HepG2 (cell line): ENCODE measurements around the gene RABGGTA. TPM values are rescaled to one million over a fixed set of nuclear protein-coding genes. Genes with fewer than 3 reads are reported as not detected.

Experiments used
- BCL6 ChIP-seq: IDR thresholded peaks from 2 replicates; pipeline ENCODE4 v1.6.1; 2016; ENCODE audit warnings: missing genetic modification reagents, missing compliant biosample characterization
- HDAC2 ChIP-seq: sonication (generic); formaldehyde crosslinking; IDR thresholded peaks from 2 replicates; pipeline ENCODE4 v1.4.0; 2020; ENCODE audit warnings: missing genetic modification reagents
- HMGA1 ChIP-seq: sonication (generic); formaldehyde crosslinking; conservative IDR thresholded peaks from 2 replicates; pipeline ENCODE4 v1.4.0; 2020; ENCODE audit warnings: missing genetic modification reagents
- KDM4B ChIP-seq: sonication (generic); formaldehyde crosslinking; IDR thresholded peaks from 2 replicates; pipeline ENCODE4 v1.4.0; 2020; ENCODE audit warnings: missing genetic modification reagents
- NR2F1 ChIP-seq, 2 experiments: fragments of 450-650 bp in 1 of 2; formaldehyde crosslinking in 1 of 2; IDR thresholded peaks; 2 replicates each; pipeline versions ENCODE4 v1.5.0 to v1.6.1; 2016 to 2020; ENCODE audit warnings: mild to moderate bottlenecking in 1 of 2, missing compliant biosample characterization in 1 of 2, missing genetic modification reagents in 1 of 2, moderate library complexity in 1 of 2
- NR2F6 ChIP-seq, 2 experiments: IDR thresholded peaks; 2 replicates each; pipeline ENCODE4 v1.6.1; 2016; ENCODE audit warnings: antibody characterized with exemption in 1 of 2, mild to moderate bottlenecking in 1 of 2
- RFX1 ChIP-seq: fragments of 450-650 bp; IDR thresholded peaks from 2 replicates; pipeline ENCODE4 v1.6.1; 2017
- SP1 ChIP-seq, 2 experiments: fragments of 450-650 bp in 1 of 2; sonication (generic) in 1 of 2; formaldehyde crosslinking in 1 of 2; IDR thresholded peaks; 2 replicates each; pipeline versions ENCODE4 v1.4.0 to v1.6.1; 2016 to 2020; ENCODE audit warnings: missing genetic modification reagents in 1 of 2
- SP4 ChIP-seq: sonication (generic); formaldehyde crosslinking; IDR thresholded peaks from 2 replicates; pipeline ENCODE4 v1.8.1; 2023; ENCODE audit warnings: mild to moderate bottlenecking, missing genetic modification reagents
- ZBTB21 ChIP-seq: sonication (generic); formaldehyde crosslinking; IDR thresholded peaks from 2 replicates; pipeline ENCODE4 v1.4.0; 2020; ENCODE audit warnings: missing genetic modification reagents
- ZBTB38 ChIP-seq: sonication (generic); formaldehyde crosslinking; IDR thresholded peaks from 2 replicates; pipeline ENCODE4 v1.5.1; 2020; ENCODE audit warnings: mild to moderate bottlenecking, missing genetic modification reagents
- ZC3H4 ChIP-seq: sonication (generic); formaldehyde crosslinking; IDR thresholded peaks from 2 replicates; pipeline ENCODE4 v1.4.0; 2020; ENCODE audit warnings: missing genetic modification reagents, borderline replicate concordance
- ZNF317 ChIP-seq: sonication (generic); formaldehyde crosslinking; IDR thresholded peaks from 2 replicates; pipeline ENCODE4 v1.5.0; 2020; ENCODE audit warnings: mild to moderate bottlenecking, missing genetic modification reagents
- ZNF331 ChIP-seq: sonication (generic); formaldehyde crosslinking; IDR thresholded peaks from 2 replicates; pipeline ENCODE4 v1.4.0; 2020; ENCODE audit warnings: missing genetic modification reagents
- ZSCAN20 ChIP-seq: sonication (generic); formaldehyde crosslinking; IDR thresholded peaks from 2 replicates; pipeline ENCODE4 v1.4.0; 2020; ENCODE audit warnings: missing genetic modification reagents, mild to moderate bottlenecking, borderline replicate concordance
- polyA plus RNA-seq, 8 experiments: library from polyadenylated mRNA; depleted of rRNA in 3 of 8; stranded (reverse) in 7 of 8; unstranded in 1 of 8; fragments of >200 nt; fragmentation: Illumina TruSeq in 4 of 8; extraction: Trizol in 4 of 8; gene quantifications; 2 replicates each; pipeline versions ENCODE4 v1.2.1 to v1.2.3, GENCODE V29; 2011 to 2016; ENCODE audit warnings: low read depth in 4 of 8, missing spikeins in 1 of 8, mixed read lengths in 1 of 8; ENCODE audit not compliant: insufficient read depth in 1 of 8
- total RNA-seq, 5 experiments: library from RNA; depleted of rRNA; stranded (reverse); fragments of >200 nt; fragmentation: Illumina TruSeq; extraction: Trizol; gene quantifications; 2 replicates each; pipeline ENCODE4 v1.2.3, GENCODE V29; 2016; ENCODE audit warnings: low read depth in 1 of 5
- TF ChIP-seq, protein P1 (sequence below): sonication (generic); formaldehyde crosslinking; IDR thresholded peaks from 2 replicates; pipeline ENCODE4 v1.9.0; 2021; ENCODE audit warnings: missing genetic modification reagents, mild to moderate bottlenecking, borderline replicate concordance
- TF ChIP-seq, protein P2 (sequence below): sonication (generic); formaldehyde crosslinking; IDR thresholded peaks from 2 replicates; pipeline ENCODE4 v1.8.1; 2023; ENCODE audit warnings: mild to moderate bottlenecking, missing genetic modification reagents
- TF ChIP-seq, protein P3 (sequence below): IDR thresholded peaks from 2 replicates; pipeline ENCODE4 v1.6.1; 2016; ENCODE audit warnings: missing compliant biosample characterization, missing genetic modification reagents, borderline replicate concordance
- TF ChIP-seq, protein P4 (sequence below): sonication (generic); formaldehyde crosslinking; IDR thresholded peaks from 2 replicates; pipeline ENCODE4 v1.5.0; 2020; ENCODE audit warnings: missing genetic modification reagents, mild to moderate bottlenecking, borderline replicate concordance
- TF ChIP-seq, protein P5 (sequence below): sonication (generic); formaldehyde crosslinking; IDR thresholded peaks from 2 replicates; pipeline ENCODE4 v1.4.0; 2020; ENCODE audit warnings: mild to moderate bottlenecking, missing genetic modification reagents
- TF ChIP-seq, protein P6 (sequence below): sonication (generic); formaldehyde crosslinking; IDR thresholded peaks from 2 replicates; pipeline ENCODE4 v1.8.1; 2022; ENCODE audit warnings: mild to moderate bottlenecking, missing genetic modification reagents

Gene RABGGTA
- total and polyA plus RNA-seq, 2 of the 13 experiments (the other 11 are each of a cell fraction or from before 2014, with no cell fraction given) = 57.9 to 90.8 TPM

DNA sequence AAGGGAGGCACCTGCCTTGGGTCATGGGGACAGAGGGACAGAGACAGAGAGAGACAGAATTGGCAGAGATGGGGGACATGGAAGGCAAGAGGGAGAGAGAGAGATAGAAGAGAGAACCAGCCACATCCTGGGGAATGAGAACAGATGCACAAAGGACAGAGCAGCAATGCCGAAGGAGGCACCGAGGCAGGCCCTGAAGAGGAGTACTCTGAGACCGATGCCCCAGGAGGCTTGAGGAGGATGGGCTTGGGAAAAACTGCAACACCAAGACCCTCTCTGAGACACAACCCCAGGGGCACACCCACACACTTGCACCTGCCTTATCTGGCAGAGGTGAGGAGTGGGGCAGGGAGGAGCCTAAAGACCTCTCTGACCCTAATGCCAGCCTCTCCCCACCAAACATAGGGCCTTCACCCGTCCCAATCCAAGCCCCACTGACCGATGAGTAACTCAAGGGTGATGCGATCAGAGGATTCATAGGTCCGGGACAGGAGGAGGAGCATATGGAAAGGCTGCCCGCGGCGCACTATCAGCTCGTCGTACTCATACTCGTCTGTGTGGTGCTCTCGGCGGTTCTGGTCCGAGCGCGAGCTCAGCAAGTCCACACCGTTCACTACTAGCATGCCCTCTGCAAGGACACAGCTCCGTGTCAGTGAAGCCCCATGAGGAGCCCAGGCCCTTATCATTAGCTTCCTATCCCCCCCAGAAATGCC, 10.0 kb downstream of the RABGGTA start (continued):
- TF ChIP-seq, protein P1, sequence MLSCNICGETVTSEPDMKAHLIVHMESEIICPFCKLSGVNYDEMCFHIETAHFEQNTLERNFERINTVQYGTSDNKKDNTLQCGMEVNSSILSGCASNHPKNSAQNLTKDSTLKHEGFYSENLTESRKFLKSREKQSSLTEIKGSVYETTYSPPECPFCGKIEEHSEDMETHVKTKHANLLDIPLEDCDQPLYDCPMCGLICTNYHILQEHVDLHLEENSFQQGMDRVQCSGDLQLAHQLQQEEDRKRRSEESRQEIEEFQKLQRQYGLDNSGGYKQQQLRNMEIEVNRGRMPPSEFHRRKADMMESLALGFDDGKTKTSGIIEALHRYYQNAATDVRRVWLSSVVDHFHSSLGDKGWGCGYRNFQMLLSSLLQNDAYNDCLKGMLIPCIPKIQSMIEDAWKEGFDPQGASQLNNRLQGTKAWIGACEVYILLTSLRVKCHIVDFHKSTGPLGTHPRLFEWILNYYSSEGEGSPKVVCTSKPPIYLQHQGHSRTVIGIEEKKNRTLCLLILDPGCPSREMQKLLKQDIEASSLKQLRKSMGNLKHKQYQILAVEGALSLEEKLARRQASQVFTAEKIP (CRISPR knock-in tag) = no peak
- no peak for TF ChIP-seq RFX1
- no peak for TF ChIP-seq SP1 (IDR thresholded peaks at IDR 0.05)
- TF ChIP-seq SP1 (CRISPR knock-in tag; IDR thresholded peaks at IDR 0.05) = no peak
- TF ChIP-seq KDM4B (CRISPR knock-in tag) = no peak
- TF ChIP-seq, protein P2, sequence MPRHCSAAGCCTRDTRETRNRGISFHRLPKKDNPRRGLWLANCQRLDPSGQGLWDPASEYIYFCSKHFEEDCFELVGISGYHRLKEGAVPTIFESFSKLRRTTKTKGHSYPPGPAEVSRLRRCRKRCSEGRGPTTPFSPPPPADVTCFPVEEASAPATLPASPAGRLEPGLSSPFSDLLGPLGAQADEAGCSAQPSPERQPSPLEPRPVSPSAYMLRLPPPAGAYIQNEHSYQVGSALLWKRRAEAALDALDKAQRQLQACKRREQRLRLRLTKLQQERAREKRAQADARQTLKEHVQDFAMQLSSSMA = no peak
- TF ChIP-seq ZC3H4 (CRISPR knock-in tag) = no peak
- TF ChIP-seq SP4 (CRISPR knock-in tag) = no peak
- no peak for TF ChIP-seq HMGA1 (CRISPR knock-in tag)
- TF ChIP-seq ZSCAN20 (CRISPR knock-in tag) = no peak
- TF ChIP-seq ZBTB38 = no peak; the same call in 1 of the 2 replicates
- TF ChIP-seq, protein P3, sequence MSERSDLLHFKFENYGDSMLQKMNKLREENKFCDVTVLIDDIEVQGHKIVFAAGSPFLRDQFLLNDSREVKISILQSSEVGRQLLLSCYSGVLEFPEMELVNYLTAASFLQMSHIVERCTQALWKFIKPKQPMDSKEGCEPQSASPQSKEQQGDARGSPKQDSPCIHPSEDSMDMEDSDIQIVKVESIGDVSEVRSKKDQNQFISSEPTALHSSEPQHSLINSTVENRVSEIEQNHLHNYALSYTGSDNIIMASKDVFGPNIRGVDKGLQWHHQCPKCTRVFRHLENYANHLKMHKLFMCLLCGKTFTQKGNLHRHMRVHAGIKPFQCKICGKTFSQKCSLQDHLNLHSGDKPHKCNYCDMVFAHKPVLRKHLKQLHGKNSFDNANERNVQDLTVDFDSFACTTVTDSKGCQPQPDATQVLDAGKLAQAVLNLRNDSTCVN (CRISPR knock-in tag) = no peak
- TF ChIP-seq HDAC2 (CRISPR knock-in tag) = no peak
- TF ChIP-seq, protein P4, sequence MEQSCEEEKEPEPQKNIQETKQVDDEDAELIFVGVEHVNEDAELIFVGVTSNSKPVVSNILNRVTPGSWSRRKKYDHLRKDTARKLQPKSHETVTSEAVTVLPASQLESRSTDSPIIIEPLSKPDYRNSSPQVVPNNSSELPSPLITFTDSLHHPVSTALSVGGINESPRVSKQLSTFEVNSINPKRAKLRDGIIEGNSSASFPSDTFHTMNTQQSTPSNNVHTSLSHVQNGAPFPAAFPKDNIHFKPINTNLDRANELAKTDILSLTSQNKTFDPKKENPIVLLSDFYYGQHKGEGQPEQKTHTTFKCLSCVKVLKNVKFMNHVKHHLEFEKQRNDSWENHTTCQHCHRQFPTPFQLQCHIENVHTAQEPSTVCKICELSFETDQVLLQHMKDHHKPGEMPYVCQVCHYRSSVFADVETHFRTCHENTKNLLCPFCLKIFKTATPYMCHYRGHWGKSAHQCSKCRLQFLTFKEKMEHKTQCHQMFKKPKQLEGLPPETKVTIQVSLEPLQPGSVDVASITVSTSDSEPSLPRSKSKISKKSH (CRISPR knock-in tag) = no peak
- no peak for TF ChIP-seq BCL6 (CRISPR knock-in tag)
- TF ChIP-seq ZNF317 (CRISPR knock-in tag) = no peak
- TF ChIP-seq, protein P5, sequence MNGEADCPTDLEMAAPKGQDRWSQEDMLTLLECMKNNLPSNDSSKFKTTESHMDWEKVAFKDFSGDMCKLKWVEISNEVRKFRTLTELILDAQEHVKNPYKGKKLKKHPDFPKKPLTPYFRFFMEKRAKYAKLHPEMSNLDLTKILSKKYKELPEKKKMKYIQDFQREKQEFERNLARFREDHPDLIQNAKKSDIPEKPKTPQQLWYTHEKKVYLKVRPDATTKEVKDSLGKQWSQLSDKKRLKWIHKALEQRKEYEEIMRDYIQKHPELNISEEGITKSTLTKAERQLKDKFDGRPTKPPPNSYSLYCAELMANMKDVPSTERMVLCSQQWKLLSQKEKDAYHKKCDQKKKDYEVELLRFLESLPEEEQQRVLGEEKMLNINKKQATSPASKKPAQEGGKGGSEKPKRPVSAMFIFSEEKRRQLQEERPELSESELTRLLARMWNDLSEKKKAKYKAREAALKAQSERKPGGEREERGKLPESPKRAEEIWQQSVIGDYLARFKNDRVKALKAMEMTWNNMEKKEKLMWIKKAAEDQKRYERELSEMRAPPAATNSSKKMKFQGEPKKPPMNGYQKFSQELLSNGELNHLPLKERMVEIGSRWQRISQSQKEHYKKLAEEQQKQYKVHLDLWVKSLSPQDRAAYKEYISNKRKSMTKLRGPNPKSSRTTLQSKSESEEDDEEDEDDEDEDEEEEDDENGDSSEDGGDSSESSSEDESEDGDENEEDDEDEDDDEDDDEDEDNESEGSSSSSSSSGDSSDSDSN (CRISPR knock-in tag) = no peak
- no peak for TF ChIP-seq NR2F6 (IDR thresholded peaks at IDR 0.05)
- no peak for TF ChIP-seq NR2F6 (CRISPR knock-in tag; IDR thresholded peaks at IDR 0.05)
- TF ChIP-seq, protein P6, sequence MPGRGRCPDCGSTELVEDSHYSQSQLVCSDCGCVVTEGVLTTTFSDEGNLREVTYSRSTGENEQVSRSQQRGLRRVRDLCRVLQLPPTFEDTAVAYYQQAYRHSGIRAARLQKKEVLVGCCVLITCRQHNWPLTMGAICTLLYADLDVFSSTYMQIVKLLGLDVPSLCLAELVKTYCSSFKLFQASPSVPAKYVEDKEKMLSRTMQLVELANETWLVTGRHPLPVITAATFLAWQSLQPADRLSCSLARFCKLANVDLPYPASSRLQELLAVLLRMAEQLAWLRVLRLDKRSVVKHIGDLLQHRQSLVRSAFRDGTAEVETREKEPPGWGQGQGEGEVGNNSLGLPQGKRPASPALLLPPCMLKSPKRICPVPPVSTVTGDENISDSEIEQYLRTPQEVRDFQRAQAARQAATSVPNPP (CRISPR knock-in tag) = no peak
- TF ChIP-seq NR2F1 (CRISPR knock-in tag; IDR thresholded peaks at IDR 0.05) = no peak
- TF ChIP-seq ZBTB21 (CRISPR knock-in tag) = no peak
- no peak for TF ChIP-seq ZNF331
